Cardiac fibroblast (primary cell): ENCODE measurements around the gene TAS2R7.
"Not testable (repeated sequence)": the region's sequence is repeated elsewhere in the genome, so short reads cannot be mapped to it uniquely, and the experiment has no call there.

Experiments used
- DNase-seq, 2 donors: peaks; one replicate each; pipeline versions ENCODE4 v3.0.0 to v3.0.0-alpha.2; 2010; ENCODE audit warnings: low read depth in 2 of 2
- H3K4me3 ChIP-seq, 2 donors: replicated peaks in 1 of 2; 1 replicate in 1 of 2; 2 replicates in 1 of 2; pipeline ENCODE4 v1.5.1; 2011; ENCODE audit warnings: low read depth in 2 of 2, low read length in 2 of 2, mild to moderate bottlenecking in 2 of 2, moderate library complexity in 1 of 2
- TF ChIP-seq, protein P1 (sequence below): IDR thresholded peaks from one replicate; pipeline ENCODE4 v1.5.1; 2011; ENCODE audit warnings: low read depth, mild to moderate bottlenecking, low read length, inconsistent platforms

The TAS2R7 gene

DNA sequence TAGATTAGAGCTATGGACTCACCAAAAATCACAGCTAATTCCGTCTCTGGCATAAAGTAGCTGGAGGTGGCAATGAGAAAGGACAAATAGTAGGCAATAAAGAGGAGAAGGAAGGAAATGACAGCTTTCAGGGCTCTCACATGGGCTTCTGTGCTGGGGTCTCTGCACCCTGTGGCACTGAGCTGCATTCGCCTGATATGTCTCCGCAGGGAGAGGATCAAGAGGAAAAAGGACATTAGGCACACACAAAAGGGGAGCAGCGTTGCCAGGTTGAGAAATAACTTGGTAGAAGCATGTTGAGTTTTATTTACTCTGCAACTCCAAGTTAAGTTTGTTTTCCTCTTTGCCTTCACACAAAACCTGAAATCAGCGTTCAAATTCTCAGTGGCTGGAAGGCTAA, 686 bp downstream of the TAS2R7 start:
- no peak for DNase-seq
- TF ChIP-seq, protein P1, sequence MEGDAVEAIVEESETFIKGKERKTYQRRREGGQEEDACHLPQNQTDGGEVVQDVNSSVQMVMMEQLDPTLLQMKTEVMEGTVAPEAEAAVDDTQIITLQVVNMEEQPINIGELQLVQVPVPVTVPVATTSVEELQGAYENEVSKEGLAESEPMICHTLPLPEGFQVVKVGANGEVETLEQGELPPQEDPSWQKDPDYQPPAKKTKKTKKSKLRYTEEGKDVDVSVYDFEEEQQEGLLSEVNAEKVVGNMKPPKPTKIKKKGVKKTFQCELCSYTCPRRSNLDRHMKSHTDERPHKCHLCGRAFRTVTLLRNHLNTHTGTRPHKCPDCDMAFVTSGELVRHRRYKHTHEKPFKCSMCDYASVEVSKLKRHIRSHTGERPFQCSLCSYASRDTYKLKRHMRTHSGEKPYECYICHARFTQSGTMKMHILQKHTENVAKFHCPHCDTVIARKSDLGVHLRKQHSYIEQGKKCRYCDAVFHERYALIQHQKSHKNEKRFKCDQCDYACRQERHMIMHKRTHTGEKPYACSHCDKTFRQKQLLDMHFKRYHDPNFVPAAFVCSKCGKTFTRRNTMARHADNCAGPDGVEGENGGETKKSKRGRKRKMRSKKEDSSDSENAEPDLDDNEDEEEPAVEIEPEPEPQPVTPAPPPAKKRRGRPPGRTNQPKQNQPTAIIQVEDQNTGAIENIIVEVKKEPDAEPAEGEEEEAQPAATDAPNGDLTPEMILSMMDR = no peak
- H3K4me3 ChIP-seq = no peak overlapping the region

DNA sequence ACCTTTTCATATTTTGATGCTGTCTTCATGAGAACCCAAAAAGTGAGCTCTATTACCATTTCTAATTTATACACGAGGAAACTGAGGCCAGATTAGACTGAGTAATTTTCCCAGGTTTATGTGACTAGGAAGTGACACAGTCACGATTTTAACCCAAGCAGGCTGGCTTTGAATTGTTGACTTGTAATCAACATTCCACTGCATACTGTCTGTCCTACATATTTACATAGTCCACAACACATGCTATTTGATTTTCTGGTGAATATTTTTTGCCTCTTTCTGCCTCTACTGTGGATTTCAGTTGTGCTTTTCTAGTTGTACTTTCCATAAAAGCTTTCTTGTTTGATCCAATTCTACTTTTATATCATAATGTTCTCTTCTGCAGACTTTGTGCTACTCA, 8.2 kb downstream of the TAS2R7 start:
- no peak overlapping the region for H3K4me3 ChIP-seq
- DNase-seq = no peak
- TF ChIP-seq, protein P1 = no peak

DNA sequence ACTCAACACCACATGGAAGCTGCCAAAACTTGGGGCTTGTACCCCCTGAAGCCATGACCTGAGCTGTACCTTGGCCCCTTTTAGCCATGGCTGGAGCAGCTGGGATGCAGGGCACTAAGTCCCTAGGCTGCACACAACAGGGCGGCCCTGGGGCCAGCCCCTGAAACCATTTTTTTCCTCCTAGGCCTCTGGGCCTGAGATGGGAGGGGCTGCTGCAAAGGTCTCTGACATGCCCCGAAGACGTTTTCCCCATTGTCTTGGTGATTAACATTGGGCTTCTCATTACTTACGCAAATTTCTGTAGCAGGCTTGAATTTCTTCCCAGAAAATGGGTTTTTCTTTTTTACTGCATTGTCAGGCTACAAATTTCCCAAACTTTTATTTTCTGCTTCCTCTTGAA, 10.7 kb downstream of the TAS2R7 start:
- not testable (repeated sequence) for DNase-seq

DNA sequence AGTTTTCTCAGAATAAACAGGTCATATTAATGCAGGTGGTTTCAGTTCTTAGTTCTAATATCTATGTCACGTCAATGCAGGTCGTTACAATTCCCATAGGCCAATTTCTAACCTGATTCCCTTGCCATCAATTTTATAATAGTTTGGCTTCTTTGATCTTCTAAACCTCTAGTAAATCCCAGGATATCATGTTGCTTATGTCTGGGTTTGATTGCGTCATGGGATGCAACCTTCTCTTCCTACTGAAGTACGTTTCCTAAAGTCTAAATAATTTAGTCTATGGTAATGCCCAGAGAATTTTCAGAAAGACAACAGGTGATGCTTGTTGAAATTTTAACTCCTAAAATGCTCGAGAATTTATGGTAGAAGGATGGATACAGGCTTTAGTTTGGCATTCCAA, 19.2 kb downstream of the TAS2R7 start:
- no peak overlapping the region for H3K4me3 ChIP-seq
- TF ChIP-seq, protein P1 = no peak
- DNase-seq = no peak

More for the DNA sequence above, 10.7 kb downstream of the TAS2R7 start:
- not testable (repeated sequence) for H3K4me3 ChIP-seq

DNA sequence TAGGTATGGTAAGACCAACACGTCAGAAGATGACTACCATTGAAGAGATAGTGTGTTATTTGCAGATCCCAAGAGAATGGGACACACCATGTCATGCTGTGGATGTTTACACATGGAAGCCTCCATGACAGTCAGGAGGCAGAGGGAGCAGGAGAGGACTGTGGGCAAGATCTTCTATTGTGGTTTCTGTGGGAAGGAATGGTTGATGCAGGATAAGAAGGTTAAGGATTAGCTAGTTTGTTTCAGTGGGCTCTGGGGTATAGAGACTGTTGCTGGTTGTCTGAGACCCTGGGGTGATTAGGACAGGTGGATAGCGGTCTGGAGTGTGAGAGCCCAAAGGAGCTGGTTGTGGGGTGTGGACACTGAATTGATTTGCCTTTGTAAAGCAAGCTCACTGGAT, 23.3 kb downstream of the TAS2R7 start:
- no peak overlapping the region for H3K4me3 ChIP-seq
- TF ChIP-seq, protein P1 = no peak
- no peak for DNase-seq

DNA sequence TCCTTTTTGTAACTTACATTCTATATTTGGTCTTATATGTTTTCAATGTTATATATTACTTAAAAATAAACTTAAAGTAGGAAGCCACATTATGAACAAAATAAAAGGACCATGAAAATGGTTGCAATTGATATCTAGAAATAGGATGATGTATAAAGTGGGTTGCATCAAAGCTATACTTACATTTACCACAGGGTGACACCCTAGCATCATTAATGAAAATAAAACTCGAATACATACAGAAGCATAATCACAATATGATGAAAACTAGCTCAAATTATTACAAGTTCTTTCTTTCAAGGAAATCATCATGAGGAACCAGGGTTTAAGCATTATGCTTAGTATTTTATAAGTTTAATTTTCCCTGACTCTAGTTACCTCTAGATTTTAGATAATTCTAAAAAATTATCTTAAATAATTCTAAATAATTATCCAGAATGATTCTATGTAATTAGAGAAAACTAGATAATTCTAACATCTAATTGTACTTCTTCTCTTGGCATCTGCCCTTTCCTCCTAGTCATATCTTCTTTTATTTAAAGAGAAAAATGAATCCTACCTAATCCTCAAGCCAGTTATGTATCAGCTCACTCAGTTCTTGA, 31.2 kb downstream of the TAS2R7 start:
- peak; percentile 62 to 69 for DNase-seq
- no peak overlapping the region for H3K4me3 ChIP-seq
- TF ChIP-seq, protein P1 = peak; percentile 50

DNA sequence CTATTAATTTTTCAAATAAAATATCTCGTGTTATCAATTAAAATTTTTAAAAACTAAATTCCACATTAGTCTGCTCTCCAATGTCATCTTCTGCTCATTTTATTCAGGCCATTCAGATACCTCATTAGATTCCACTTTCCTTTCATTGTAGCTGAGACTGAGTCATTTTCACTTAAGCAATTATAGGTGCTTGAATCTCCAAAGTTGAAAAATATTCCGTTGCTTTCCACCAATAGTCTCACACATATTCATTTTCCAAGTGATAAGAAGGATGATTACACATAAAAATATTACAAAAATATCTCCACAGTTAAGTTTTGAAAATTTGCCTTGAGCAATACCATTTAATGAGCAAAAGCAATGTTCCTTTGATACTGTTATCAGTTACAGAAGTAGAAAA, 42.8 kb downstream of the TAS2R7 start:
- DNase-seq = no peak
- TF ChIP-seq, protein P1 = no peak
- H3K4me3 ChIP-seq = no peak overlapping the region
